BE2C (cell line): ENCODE data around the gene PPARG.
"Not testable (repeated sequence)": the region's sequence is repeated elsewhere in the genome, so short reads cannot be mapped to it uniquely, and the experiment has no call there.

Experiments used
- DNase-seq: peaks from one replicate; pipeline ENCODE4 v3.0.0-alpha.2; 2020
- H3K27me3 ChIP-seq: fragments of 250-450 bp; sonication (Bioruptor Pico); 2 replicates; pipeline ENCODE4 v1.5.1; 2020; ENCODE audit warnings: mild to moderate bottlenecking
- H3K36me3 ChIP-seq: fragments of 250-450 bp; sonication (Bioruptor Pico); 2 replicates; pipeline ENCODE4 v1.5.1; 2020; ENCODE audit warnings: mild to moderate bottlenecking
- H3K4me1 ChIP-seq: fragments of 250-450 bp; sonication (Bioruptor Pico); 2 replicates; pipeline ENCODE4 v1.5.1; 2020
- H3K4me3 ChIP-seq: 2 replicates; pipeline ENCODE4 v1.5.1; 2011; ENCODE audit warnings: low read depth, low read length
- H3K9me3 ChIP-seq: fragments of 250-450 bp; sonication (Bioruptor Pico); 2 replicates; pipeline ENCODE4 v1.5.1; 2020
- CTCF ChIP-seq: IDR thresholded peaks from 2 replicates; pipeline ENCODE4 v1.5.1; 2012; ENCODE audit warnings: mild to moderate bottlenecking, low read depth, low read length

Gene PPARG

DNA sequence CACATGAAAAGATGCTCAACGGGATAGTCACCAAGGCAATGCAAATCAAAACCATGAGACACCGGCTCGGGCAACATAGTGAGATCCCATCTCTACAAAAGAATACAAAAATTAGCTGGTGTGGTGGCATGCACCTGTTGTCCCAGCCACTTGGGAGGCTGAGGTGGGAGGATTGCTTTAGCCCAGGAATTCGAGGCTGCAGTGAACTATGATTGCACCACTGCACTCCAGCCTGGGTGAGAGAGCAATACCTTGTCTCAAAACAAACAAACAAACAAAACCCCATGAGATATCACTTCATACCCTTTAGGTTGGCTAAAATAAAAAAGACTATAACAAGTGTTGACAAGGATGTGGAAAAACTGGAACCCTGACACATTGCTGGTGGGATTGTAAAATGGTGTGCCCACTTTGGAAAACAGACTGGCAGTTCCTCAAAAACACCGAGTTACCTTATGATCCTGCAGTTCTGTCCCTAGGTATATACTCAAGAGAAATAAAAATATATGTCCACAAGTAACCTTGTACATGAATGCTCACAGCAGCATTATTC, 3.8 kb upstream of the PPARG start:
- Histone ChIP-seq H3K27me3 (no peaks in the 10 kb centered on the region), H3K36me3 (no peaks in the 10 kb centered on the region), H3K9me3 (no peaks in the 10 kb centered on the region), H3K4me1 (no peaks in the 10 kb centered on the region), H3K4me3 (no peak overlapping the region)
- no peak for DNase-seq
- no peak for TF ChIP-seq CTCF

GRCh38 chr3:12285779-12286178, 3.1 kb upstream of the PPARG start:
- not testable (repeated sequence) for H3K27me3 ChIP-seq, DNase-seq, H3K4me3 ChIP-seq, H3K4me1 ChIP-seq, H3K9me3 ChIP-seq, H3K36me3 ChIP-seq

- H3K27me3 ChIP-seq = no peaks in the 10 kb centered on the region
These were observed 2.4 kb upstream of the PPARG start for GRCh38 chr3:12286504-12286903.

DNA sequence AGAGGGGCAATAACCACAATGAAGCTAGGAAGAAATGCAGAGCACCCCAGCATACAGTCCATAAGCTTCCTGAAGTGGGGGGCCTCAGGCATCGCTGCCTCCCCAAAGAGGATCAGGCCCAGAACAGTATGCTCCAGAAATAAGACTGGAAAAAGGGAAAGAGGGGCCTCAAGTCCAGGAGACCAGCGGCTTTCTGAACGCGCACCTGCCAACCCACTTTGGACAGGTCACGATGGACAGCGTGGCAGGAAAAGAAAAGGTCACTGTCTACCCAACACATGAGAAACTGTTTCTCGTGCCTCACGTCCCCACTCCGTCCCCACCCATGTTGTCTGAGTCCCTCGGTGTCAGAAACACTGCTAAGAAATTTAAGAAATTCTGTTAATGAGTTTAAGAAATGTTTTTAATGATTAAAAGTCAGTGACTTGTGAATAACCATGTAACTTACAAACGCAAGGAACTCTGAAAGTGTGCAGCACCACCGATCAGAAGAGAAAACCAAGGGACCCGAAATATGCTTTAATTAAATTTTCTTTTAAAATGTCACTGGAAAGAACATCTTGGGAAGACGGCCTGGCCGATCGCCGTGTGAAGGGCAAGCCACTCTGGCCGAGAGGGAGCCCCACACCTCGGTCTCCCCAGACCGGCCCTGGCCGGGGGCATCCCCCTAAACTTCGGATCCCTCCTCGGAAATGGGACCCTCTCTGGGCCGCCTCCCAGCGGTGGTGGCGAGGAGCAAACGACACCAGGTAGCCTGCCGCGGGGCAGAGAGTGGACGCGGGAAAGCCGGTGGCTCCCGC, 1.7 kb upstream of the PPARG start:
- H3K4me3 ChIP-seq = peak overlapping the region; percentile 39

More at GRCh38 chr3:12286504-12286903, 2.4 kb upstream of the PPARG start:
- no peak for TF ChIP-seq CTCF
- H3K36me3 ChIP-seq = no peaks in the 10 kb centered on the region
- no peaks in the 10 kb centered on the region for H3K4me1 ChIP-seq
- DNase-seq = no peak
- H3K4me3 ChIP-seq = no peak overlapping the region
- no peaks in the 10 kb centered on the region for H3K9me3 ChIP-seq

DNA sequence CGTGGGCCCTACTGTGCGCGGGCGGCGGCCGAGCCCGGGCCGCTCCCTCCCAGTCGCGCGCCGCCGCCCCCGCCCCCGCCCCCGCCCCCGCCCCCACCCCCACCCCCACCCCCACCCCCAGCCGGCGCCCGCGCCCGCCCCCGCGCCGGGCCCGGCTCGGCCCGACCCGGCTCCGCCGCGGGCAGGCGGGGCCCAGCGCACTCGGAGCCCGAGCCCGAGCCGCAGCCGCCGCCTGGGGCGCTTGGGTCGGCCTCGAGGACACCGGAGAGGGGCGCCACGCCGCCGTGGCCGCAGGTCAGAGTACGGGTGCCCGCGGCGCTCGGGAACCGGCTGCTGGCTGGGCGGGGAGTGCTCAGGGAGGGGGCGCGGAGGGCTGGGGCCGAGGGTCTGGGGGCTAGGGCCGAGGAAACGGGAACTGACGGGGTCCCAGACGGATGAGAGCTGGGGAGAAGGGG, 1.1 kb upstream of the PPARG start:
- DNase-seq = peak; percentile 45
- H3K9me3 ChIP-seq = no peaks in the 10 kb centered on the region
- H3K4me1 ChIP-seq = no peaks in the 10 kb centered on the region
- peak overlapping the region; percentile 49 for H3K4me3 ChIP-seq
- no peak for TF ChIP-seq CTCF
- no peaks in the 10 kb centered on the region for H3K27me3 ChIP-seq
- no peaks in the 10 kb centered on the region for H3K36me3 ChIP-seq

More for the DNA sequence above, 1.7 kb upstream of the PPARG start:
- Histone ChIP-seq H3K4me1 (no peaks in the 10 kb centered on the region), H3K36me3 (no peaks in the 10 kb centered on the region), H3K9me3 (no peaks in the 10 kb centered on the region), H3K27me3 (no peaks in the 10 kb centered on the region)
- TF ChIP-seq CTCF = no peak
- DNase-seq = peak; percentile 10

- Histone ChIP-seq H3K9me3 (no peaks in the 10 kb centered on the region), H3K4me1 (no peaks in the 10 kb centered on the region), H3K36me3 (no peaks in the 10 kb centered on the region), H3K27me3 (no peaks in the 10 kb centered on the region), H3K4me3 (no peak overlapping the region)
- DNase-seq = no peak
- no peak for TF ChIP-seq CTCF
These were observed 654 bp downstream of the PPARG start for GRCh38 chr3:12289524-12289923.
